GM19463 (cell line): Measurements from ENCODE around the gene RPL32.

ENCODE experiments used
- ATAC-seq: cut with Tn5 transposase; IDR thresholded peaks from one replicate; pipeline ENCODE4 v1.9.1; 2021; ENCODE audit warnings: mild to moderate bottlenecking, moderate library complexity; ENCODE audit not compliant: unreplicated experiment

Gene RPL32

GRCh38 chr3:12833222-12834161 lies 7.9 kb downstream of the RPL32 start:
- ATAC-seq, result no peak

- ATAC-seq, result no peak
Measured at GRCh38 chr3:12832350-12833221, 8.8 kb downstream of the RPL32 start.

- no peak for ATAC-seq
Measured at GRCh38 chr3:12831301-12831866, 10.0 kb downstream of the RPL32 start.

- no peak for ATAC-seq
Measured at GRCh38 chr3:12830785-12831156, 10.6 kb downstream of the RPL32 start.

- no peak for ATAC-seq
Measured at GRCh38 chr3:12829886-12830784, 11.2 kb downstream of the RPL32 start.

GRCh38 chr3:12829404-12829803 lies 12.0 kb downstream of the RPL32 start:
- no peak for ATAC-seq

- ATAC-seq, result no peak
Measured at GRCh38 chr3:12828751-12829150, 12.6 kb downstream of the RPL32 start.

- ATAC-seq, result no peak
Measured at GRCh38 chr3:12825156-12825555, 16.2 kb downstream of the RPL32 start.

- no peak for ATAC-seq
Measured at GRCh38 chr3:12824299-12824698, 17.1 kb downstream of the RPL32 start.

GRCh38 chr3:12822725-12823373 lies 18.5 kb downstream of the RPL32 start:
- no peak for ATAC-seq

- no peak for ATAC-seq
Measured at GRCh38 chr3:12818773-12819172, 22.6 kb downstream of the RPL32 start.

- no peak for ATAC-seq
Measured at GRCh38 chr3:12818273-12818672, 23.1 kb downstream of the RPL32 start.

- ATAC-seq, result no peak
Measured at GRCh38 chr3:12817343-12817710, 24.0 kb downstream of the RPL32 start.

- ATAC-seq, result no peak
Measured at GRCh38 chr3:12816521-12817342, 24.6 kb downstream of the RPL32 start.

GRCh38 chr3:12815719-12816118 lies 25.6 kb downstream of the RPL32 start:
- no peak for ATAC-seq

GRCh38 chr3:12815078-12815477 lies 26.3 kb downstream of the RPL32 start:
- ATAC-seq, result no peak

- ATAC-seq, result no peak
Measured at GRCh38 chr3:12813967-12814366, 27.4 kb downstream of the RPL32 start.

- no peak for ATAC-seq
Measured at GRCh38 chr3:12812812-12813211, 28.6 kb downstream of the RPL32 start.

- ATAC-seq, result no peak
Measured at GRCh38 chr3:12810961-12811360, 30.4 kb downstream of the RPL32 start.
